Choroid plexus epithelial cell (primary cell): ENCODE results near the gene GDE1.

ENCODE experiments used
- DNase-seq: peaks from one replicate; pipeline ENCODE4 v3.0.0-alpha.2; 2010; ENCODE audit warnings: low read depth
- H3K4me3 ChIP-seq: 2 replicates; pipeline ENCODE4 v1.5.1; 2011; ENCODE audit warnings: low read depth, mild to moderate bottlenecking, control low read depth, low read length, moderate library complexity
- TF ChIP-seq, protein P1 (sequence below): conservative IDR thresholded peaks from 2 replicates; pipeline ENCODE4 v1.5.1; 2011; ENCODE audit warnings: low read depth, mild to moderate bottlenecking, control low read depth, inconsistent platforms, low read length, moderate library complexity

GDE1 gene

DNA sequence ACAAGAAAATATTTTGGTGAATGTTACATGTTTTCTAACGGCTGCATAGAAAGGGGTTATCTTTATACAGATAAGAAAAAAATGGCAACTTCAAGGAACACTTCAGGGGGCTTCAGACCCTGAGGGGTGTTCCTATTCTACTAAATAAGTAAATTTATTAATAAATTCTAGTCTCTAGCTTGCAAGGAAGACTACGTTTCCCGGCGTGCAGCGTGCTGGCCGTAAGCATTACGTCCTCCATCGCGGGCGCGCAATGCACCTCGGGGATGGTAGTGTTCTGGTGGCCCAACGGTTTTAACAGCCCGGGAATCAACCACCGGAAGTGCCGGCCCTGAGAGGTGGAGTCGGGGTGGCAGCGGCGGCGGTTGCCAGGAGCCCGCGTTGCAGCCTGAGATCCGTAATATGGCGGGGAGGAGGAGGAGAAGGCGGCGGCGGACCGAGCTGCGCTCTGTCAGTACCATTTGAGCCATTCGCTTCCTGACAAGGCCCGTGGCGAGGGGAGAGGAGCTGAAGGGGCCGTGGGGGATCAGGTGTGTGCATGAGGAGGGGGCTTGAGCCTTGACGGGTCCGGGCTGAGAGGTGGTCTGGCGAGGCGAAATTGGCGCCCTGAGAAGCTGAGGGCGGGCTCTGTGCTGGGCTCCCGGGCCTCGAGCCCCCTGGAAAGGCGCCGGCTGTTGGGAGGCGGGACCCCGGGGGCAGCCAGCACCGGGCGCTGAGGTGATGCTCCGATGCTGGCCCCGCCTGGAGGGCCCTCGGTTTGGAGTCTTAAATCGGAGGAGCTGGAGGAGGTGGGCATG lies 1.9 kb upstream of the GDE1 start, which contains the start of gene CCP110:
CCP110 (plus strand) TSS at position 384 of the 797 bp plus-strand sequence. CDS start 3,940 bp downstream, outside the sequence.
- TF ChIP-seq, protein P1, sequence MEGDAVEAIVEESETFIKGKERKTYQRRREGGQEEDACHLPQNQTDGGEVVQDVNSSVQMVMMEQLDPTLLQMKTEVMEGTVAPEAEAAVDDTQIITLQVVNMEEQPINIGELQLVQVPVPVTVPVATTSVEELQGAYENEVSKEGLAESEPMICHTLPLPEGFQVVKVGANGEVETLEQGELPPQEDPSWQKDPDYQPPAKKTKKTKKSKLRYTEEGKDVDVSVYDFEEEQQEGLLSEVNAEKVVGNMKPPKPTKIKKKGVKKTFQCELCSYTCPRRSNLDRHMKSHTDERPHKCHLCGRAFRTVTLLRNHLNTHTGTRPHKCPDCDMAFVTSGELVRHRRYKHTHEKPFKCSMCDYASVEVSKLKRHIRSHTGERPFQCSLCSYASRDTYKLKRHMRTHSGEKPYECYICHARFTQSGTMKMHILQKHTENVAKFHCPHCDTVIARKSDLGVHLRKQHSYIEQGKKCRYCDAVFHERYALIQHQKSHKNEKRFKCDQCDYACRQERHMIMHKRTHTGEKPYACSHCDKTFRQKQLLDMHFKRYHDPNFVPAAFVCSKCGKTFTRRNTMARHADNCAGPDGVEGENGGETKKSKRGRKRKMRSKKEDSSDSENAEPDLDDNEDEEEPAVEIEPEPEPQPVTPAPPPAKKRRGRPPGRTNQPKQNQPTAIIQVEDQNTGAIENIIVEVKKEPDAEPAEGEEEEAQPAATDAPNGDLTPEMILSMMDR, result no peak
- H3K4me3 ChIP-seq, result peak within 1 kb of the TSS; percentile 96
- peak; percentile 98 for DNase-seq

DNA sequence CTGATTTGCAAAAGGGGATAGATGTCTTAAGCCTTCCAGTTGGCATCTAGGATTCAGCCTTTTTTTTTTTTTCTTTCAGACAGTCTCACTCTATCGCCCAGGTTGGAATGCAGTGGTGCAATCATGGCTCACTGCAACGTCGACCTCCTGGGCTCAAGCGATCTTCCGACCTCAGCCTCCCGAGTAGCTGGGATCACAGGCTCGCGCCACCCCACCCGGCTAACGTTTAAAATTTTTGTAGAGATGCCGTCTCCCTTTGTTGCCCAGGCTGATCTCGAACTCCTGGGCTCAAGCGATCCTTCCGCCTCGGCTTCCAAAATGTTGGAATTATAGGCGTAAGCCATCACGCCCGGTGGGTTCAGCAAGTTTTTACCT lies 1.3 kb upstream of the GDE1 start:
- no peak for DNase-seq
- TF ChIP-seq, protein P1, result no peak
- H3K4me3 ChIP-seq, result no peak overlapping the region

DNA sequence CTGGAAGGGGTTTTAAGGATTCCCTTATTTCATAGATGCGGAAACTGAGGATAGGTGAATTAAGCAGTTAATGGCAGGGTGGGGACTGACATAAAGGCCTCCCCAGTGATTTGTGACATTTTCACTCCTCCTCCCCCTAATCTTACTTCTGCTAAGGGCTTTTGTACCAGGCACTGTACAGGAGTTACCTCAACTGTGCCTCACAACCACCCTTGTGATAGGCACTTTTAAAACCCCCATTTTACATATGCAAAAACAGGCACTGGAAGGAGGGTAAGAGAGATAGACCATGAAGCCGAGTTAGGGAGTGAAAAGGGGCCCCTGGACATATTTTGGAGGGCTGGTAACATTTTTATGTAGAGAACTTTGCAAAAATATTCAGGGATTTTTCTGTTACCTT lies 862 bp upstream of the GDE1 start:
- no peak overlapping the region for H3K4me3 ChIP-seq
- TF ChIP-seq, protein P1, result no peak

DNA sequence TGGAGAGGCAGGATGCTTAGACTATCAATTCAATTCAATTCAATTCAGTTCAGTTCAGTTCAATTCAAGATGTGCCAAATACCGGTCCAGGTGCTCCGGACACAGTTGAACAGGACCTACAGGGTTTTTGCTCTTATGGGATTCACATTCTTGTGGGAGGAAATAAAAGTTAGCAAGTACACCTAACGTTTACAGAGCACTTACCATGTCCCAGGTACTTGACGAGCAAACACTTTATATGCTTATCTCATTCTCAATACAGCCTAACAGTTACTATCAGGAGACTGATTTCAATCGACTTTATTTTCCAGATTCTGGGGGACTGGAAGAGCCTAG lies 467 bp upstream of the GDE1 start:
- H3K4me3 ChIP-seq, result no peak overlapping the region

More for the DNA sequence above, 862 bp upstream of the GDE1 start:
- DNase-seq, result no peak

GRCh38 chr16:19520861-19521331 lies 1.0 kb downstream of the GDE1 start:
- DNase-seq, result no peak
- peak overlapping the region; percentile 76 for H3K4me3 ChIP-seq
- TF ChIP-seq, protein P1, result no peak

More for the DNA sequence above, 467 bp upstream of the GDE1 start:
- no peak for DNase-seq
- TF ChIP-seq, protein P1, result no peak

- no peak overlapping the region for H3K4me3 ChIP-seq
- no peak for DNase-seq
- TF ChIP-seq, protein P1, result no peak
Measured at GRCh38 chr16:19518388-19518787, 3.5 kb downstream of the GDE1 start.
